HG03066 (cell line): Measurements from ENCODE around the gene INTS2.
"Not testable (repeated sequence)": the region's sequence is repeated elsewhere in the genome, so short reads cannot be mapped to it uniquely, and the experiment has no call there.

Source experiments
- ATAC-seq: cut with Tn5 transposase; IDR thresholded peaks from one replicate; pipeline ENCODE4 v1.9.1; 2021; ENCODE audit warnings: low read depth; ENCODE audit not compliant: unreplicated experiment

Gene INTS2

GRCh38 chr17:61895391-61895790, 32.4 kb downstream of the INTS2 start:
- ATAC-seq, result no peak

GRCh38 chr17:61894310-61894709, 33.5 kb downstream of the INTS2 start:
- ATAC-seq, result not testable (repeated sequence)

- not testable (repeated sequence) for ATAC-seq
Observed at GRCh38 chr17:61887733-61888132, 40.0 kb downstream of the INTS2 start.

DNA sequence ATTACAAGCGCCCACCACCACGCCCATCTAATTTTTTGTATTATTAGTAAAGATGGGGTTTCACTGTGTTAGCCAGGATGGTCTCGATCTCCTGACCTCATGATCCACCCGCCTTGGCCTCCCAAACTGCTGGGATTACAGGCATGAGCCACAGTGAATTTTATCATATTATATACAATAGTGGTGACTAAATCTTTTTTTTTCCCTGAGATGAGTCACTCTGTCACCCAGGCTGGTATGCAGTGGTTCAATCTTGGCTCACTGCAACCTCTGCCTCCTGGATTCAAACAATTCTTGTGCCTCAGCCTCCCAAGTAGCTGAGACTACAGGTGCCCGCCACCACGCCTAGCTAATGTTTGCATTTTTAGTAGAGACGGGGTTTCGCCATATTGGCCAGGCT, 41.9 kb downstream of the INTS2 start:
- ATAC-seq, result not testable (repeated sequence)

- ATAC-seq, result no peak
Observed at GRCh38 chr17:61884864-61885263, 42.9 kb downstream of the INTS2 start.

DNA sequence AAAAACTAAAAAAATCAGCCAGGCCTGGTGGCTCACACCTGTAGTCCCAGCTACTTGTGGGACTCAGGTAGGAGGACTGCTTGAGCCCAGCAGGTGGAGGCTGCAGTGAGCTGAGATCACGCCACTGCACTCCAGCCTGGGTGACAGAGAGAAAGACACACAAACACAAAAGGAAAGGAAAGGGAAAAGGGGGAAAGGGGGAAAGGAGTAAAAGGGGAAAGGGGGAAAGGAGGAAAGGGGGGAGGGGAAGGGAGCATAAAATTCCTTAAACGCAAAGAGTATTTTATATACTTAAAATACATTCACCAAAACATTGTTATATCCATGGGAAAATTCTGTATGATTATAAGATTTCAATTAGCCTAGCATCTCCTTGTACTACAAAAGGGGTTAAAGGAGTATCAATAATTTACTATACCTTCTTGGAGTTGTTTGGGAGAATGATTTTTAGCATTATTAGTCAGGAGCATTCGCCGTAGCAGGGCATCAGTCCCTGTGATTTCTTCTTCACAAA, 47.1 kb downstream of the INTS2 start:
- no peak for ATAC-seq

GRCh38 chr17:61878984-61879612, 48.7 kb downstream of the INTS2 start:
- ATAC-seq, result no peak

DNA sequence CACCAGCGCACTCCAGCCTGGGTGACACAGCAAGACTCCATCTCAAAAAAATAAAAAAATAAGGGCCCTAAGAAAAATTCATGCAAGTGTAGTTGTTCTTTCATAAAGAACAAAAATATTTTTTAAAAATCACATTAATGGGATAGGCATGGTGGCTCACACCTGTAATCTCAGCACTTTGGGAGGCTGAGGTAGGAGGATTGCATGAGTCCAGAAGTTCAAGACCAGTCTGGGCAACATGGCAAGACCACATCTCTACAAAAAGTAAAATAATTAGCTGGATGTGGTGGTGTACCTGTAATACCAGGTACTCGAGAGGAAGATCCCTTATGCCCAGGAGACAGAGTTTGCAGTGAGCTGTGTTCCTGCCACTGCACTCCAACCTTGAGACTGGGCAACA, 49.3 kb downstream of the INTS2 start:
- ATAC-seq, result no peak

DNA sequence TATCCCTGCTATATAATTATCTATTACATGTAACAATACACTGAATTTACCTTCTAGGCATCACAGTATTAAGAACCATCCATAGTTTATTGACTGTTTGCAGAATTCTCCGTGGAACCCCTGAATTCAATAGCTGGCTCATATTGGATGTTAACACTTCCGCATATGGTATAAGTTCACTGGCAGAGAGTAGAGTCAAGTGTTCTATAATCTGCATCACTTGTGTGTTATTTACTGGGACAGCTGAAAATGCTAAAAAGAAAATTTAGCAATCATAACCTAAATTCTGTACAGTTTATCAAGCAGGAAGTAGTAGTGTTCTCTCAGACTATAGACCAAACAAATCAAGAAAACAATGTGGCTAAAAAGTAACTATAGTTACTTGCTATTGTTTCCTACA, 49.9 kb downstream of the INTS2 start:
- ATAC-seq, result no peak

GRCh38 chr17:61875804-61876203, 52.0 kb downstream of the INTS2 start:
- no peak for ATAC-seq

DNA sequence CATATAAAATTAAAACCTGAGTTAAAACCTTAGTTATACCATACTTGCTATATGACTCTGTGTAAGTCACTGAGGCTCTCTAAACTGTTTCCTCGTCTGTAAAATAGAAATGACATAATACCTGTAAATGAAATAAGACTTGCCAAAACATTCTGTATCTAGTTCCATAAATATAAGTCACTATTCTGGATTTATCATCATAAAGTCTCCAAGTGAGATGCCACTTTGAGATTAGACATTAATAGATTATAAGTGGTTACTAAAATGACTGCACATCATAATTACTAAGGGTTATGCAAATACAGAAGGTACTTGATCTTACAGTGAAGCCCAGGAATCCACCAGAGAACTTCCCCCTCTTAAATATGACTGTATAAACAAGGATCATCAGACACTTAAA, 52.5 kb downstream of the INTS2 start:
- no peak for ATAC-seq

DNA sequence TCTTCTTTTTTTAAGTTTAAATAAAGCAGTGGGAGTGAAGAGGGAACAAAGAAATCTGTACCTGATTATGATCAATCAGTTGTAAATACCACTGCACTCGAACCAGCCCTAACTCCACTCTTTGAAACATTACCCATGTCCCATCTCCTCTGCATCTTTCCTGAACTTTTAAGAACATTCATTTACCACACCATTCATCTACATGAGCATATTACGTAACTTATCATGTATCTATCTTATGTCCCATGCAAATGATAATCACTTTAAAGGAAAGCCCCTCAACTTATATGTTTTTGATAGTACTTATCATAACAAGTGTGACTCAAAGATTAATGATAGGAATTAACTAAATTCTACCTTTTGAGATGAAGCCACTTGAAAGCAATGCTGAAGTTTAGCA, 53.7 kb downstream of the INTS2 start:
- ATAC-seq, result no peak

DNA sequence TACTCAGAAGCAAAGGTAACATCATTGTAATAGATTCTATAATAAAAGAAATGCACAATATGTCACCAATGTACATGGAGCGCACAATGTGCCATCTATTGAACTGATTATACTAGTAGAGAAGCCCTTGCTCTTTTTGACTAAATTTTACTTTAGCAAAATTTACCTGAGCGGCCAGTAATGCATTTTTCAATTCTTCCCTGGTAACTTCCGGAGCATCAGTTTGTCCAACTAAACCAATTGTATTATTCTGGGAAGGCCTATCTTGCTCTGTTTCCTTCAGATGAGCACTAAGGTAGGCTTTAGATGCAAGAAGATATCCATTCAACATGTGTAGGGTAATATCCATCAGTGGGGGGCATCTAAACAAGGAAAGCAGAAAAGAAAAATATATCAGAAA, 55.7 kb downstream of the INTS2 start:
- ATAC-seq, result no peak

DNA sequence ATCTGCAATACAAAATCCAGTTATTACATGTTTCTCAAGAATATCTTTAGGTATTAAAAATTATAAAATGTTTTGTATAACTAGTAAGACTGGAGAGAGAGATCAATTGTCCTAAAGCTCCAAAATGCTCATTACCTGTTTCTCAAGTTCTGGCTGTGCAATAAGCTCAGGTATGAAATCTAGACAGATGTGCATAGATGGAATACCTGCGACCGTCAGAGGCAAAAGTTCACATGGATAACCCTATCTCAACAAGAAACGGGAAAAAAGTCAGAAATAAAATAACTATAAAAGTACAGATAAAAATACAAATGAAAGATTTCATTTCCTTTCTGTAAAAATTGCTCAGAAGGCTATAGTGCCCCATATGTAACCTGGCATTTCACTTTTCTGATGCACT, 58.6 kb downstream of the INTS2 start:
- ATAC-seq, result no peak

DNA sequence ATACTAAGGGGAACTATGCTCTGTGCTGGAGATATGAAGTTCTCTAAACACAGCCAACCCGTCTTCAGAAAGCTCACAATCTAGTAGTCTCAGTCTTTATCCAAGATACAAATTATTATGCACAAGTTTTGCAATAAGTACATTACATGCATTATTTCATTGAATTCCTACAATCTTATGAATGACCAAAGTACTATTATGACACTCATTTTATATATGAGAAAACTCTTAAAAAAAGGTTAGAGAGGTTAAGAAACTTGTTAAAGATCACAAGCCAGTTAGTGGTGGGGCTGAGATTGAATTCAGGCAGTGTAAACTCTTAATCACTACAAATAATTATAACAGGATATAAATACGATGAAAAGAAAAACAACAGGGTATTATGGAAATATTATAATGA, 59.7 kb downstream of the INTS2 start:
- no peak for ATAC-seq

DNA sequence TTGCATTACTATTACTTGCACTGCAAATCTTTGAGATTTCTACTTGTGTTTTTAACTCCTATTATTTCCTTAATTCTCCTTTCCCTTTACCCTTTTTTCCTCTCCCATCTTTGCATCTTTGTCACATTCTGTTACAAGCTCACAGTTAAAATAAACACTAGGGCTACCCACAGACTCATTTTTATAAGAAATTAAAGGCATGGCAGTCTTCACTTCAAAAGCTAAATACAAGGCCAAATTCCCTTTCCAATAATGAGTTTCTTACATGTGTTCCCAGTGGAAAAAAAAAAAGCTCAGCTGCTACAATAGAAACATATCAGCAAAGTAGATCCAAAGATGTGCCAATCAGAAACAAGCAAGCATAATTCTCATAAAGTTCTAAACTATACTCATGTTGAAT, 60.7 kb downstream of the INTS2 start:
- ATAC-seq, result no peak

DNA sequence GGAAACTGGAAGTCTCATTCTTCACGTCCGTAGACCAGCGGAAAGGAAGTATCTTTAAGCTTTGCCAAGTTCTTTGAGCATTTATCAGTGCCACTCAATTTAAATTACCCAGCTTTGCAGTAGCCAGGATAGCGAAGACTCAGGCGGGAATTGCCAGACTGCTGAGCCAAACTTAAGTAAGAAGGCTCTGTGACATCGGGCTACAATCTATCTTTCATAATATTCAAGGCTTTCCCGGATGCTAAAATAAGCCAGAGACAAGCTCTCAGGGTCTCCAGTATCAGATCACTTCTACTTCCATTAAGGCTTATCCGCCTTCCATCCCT, 64.0 kb downstream of the INTS2 start:
- ATAC-seq, result peak; percentile 19

- peak; percentile 94 for ATAC-seq
Observed at GRCh38 chr17:61862975-61863800, 64.6 kb downstream of the INTS2 start, which contains the start of gene BRIP1. BRIP1 (minus strand) TSS chr17:61863528; CDS start chr17:61861539, 1,989 bp downstream.

DNA sequence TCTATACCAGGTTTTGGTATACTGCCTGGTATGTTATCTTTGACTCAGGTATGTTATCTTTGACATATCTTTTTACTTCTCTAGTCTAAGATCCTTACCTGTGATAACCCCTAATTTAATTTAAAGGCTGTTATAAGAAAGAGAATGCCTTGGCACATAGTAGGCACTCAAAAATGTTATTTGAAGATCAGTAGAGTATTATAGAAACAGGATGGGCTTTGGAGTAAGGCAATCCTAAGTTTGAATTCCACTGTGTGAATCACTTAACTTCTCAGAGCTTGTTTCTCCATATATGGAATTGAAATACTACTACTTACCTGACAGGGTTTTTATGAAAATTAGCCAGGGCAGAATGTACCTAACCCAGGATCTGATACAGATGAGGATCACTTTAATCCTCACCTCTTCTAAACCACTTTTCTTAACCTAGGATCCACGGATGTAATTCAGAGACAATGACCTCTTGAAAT, 65.6 kb downstream of the INTS2 start:
- ATAC-seq, result no peak

GRCh38 chr17:61860397-61860796, 67.4 kb downstream of the INTS2 start:
- ATAC-seq, result not testable (repeated sequence)

- no peak for ATAC-seq
Observed at GRCh38 chr17:61856035-61856434, 71.7 kb downstream of the INTS2 start.

DNA sequence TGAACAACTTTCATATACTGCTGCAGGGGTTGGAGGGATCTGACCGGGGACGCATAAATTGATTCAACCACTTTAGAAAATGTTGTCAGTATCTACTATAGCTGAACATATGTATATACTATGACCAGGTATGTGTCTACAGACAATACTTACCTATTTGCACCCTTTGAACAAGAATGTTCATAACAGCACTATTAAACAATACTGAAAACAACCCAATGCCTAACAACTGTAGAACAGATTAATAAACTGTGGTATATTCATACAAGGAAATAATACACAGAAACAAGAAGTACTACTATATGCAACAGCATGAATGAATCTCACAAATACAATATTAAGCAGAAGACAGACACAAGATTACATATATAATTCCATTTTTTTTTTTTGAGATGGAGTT, 74.9 kb downstream of the INTS2 start:
- no peak for ATAC-seq
